K562 (cell line): ENCODE results near the gene UTP20. TPM values are rescaled to one million over a fixed set of nuclear protein-coding genes. Genes with fewer than 3 reads are reported as not detected.

Experiments used
- ATF7 ChIP-seq: fragments of 450-650 bp; IDR thresholded peaks from 2 replicates; pipeline ENCODE4 v1.7.1; 2014; ENCODE audit warnings: mild to moderate bottlenecking, moderate library complexity
- CTCFL ChIP-seq: IDR thresholded peaks from 2 replicates; pipeline ENCODE4 v1.6.1; 2011; ENCODE audit warnings: borderline replicate concordance, low read depth, mild to moderate bottlenecking, moderate library complexity, low read length; ENCODE audit not compliant: insufficient read depth, poor library complexity, severe bottlenecking
- DEAF1 ChIP-seq: fragments of 450-650 bp; formaldehyde crosslinking; IDR thresholded peaks from 2 replicates; pipeline ENCODE4 v1.4.0; 2020; ENCODE audit warnings: mild to moderate bottlenecking, moderate library complexity
- FOXJ2 ChIP-seq: fragments of 200-800 bp; sonication (Bioruptor generic); IDR thresholded peaks from 2 replicates; pipeline ENCODE4 v1.6.1; 2016; ENCODE audit warnings: missing genetic modification characterization, missing compliant biosample characterization
- JUNB ChIP-seq: fragments of 450-650 bp; formaldehyde crosslinking; conservative IDR thresholded peaks from 2 replicates; pipeline ENCODE4 v1.4.0; 2020; ENCODE audit warnings: mild to moderate bottlenecking
- STAT6 ChIP-seq: sonication (generic); formaldehyde crosslinking; IDR thresholded peaks from 2 replicates; pipeline ENCODE4 v1.8.1; 2023; ENCODE audit warnings: mild to moderate bottlenecking, missing genetic modification reagents
- TCF7L2 ChIP-seq: fragments of 150-350 bp; IDR thresholded peaks from 2 replicates; pipeline ENCODE4 v1.6.1; 2016; ENCODE audit warnings: low read depth, mild to moderate bottlenecking, low read length, moderate library complexity
- ZC3H8 ChIP-seq: fragments of 450-650 bp; IDR thresholded peaks from 2 replicates; pipeline ENCODE4 v1.6.1; 2017
- ZNF133 ChIP-seq: fragments of 250-450 bp; sonication (Bioruptor Pico); IDR thresholded peaks from 2 replicates; pipeline ENCODE4 v1.4.0; 2020; ENCODE audit warnings: mild to moderate bottlenecking
- ZNF253 ChIP-seq: fragments of 250-450 bp; sonication (Bioruptor Pico); conservative IDR thresholded peaks from 2 replicates; pipeline ENCODE4 v1.6.1; 2021; ENCODE audit warnings: mild to moderate bottlenecking
- ZNF717 ChIP-seq: fragments of 250-450 bp; sonication (Bioruptor Pico); IDR thresholded peaks from 2 replicates; pipeline ENCODE4 v1.5.0; 2021
- polyA plus RNA-seq, 8 experiments: library from polyadenylated mRNA; depleted of rRNA in 4 of 8; stranded (reverse) in 5 of 8; unstranded in 3 of 8; fragments of >200 nt; fragmentation: Nextera tagmentation in 2 of 8; fragmentation: Illumina TruSeq in 1 of 8; extraction: Ambion mirVana in 2 of 8; extraction: Trizol in 1 of 8; gene quantifications; 2 replicates each; pipeline versions ENCODE4 v1.2.1 to v1.2.3, GENCODE V29; 2011 to 2014; ENCODE audit warnings: inconsistent platforms in 1 of 8, missing spikeins in 1 of 8
- small RNA-seq: library from RNA; depleted of rRNA; stranded (forward); fragments of <200 nt; gene quantifications from one replicate; pipeline ENCODE3, GENCODE V24; 2014
- total RNA-seq, 7 experiments: library from RNA; depleted of rRNA in 6 of 7; stranded (reverse); fragments of >200 nt in 6 of 7; fragmentation: Illumina TruSeq in 2 of 7; extraction: Trizol in 2 of 7; gene quantifications; 2 replicates each; pipeline versions ENCODE4 v1.2.1 to v1.2.3, GENCODE V29; 2011 to 2021; ENCODE audit warnings: low replicate concordance in 1 of 7
- TF ChIP-seq, protein P1 (sequence below): fragments of 450-650 bp; formaldehyde crosslinking; IDR thresholded peaks from 2 replicates; pipeline ENCODE4 v1.4.0; 2022; ENCODE audit warnings: missing genetic modification characterization

UTP20 gene
- total and polyA plus RNA-seq, 9 of the 15 experiments (the other 6 are each of a cell fraction or from before 2014, with no cell fraction given) = 4.3 to 41.3 (median 20.7) TPM

DNA sequence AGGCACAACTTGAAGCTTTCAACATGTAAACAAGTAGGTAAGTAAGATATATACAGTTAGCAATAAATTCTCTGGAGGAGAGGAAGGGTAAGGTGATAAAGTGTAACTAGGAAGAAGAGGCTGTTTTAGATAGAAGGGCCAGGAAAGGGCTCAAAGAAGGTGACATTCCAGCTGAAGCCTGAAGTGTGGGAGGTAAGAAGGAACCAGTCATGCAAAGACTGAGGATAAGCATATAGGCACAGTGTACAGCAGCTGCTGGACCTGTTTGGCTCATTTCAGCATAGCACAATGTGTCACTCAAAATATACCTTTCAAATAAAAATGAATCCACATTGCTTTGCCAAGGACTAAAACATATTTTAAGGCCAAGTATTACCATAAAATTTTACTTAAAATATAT, 156.2 kb downstream of the UTP20 start (continued):
- TF ChIP-seq JUNB (CRISPR knock-in tag) = no peak
- TF ChIP-seq CTCFL = no peak
- TF ChIP-seq DEAF1 (CRISPR knock-in tag) = no peak
- no peak for TF ChIP-seq ZNF253 (CRISPR knock-in tag)
- TF ChIP-seq TCF7L2 = no peak
- TF ChIP-seq ZNF133 (CRISPR knock-in tag) = no peak
- TF ChIP-seq FOXJ2 (tag) = no peak
- no peak for TF ChIP-seq ZNF717
- TF ChIP-seq ZC3H8 = no peak
- TF ChIP-seq, protein P1, sequence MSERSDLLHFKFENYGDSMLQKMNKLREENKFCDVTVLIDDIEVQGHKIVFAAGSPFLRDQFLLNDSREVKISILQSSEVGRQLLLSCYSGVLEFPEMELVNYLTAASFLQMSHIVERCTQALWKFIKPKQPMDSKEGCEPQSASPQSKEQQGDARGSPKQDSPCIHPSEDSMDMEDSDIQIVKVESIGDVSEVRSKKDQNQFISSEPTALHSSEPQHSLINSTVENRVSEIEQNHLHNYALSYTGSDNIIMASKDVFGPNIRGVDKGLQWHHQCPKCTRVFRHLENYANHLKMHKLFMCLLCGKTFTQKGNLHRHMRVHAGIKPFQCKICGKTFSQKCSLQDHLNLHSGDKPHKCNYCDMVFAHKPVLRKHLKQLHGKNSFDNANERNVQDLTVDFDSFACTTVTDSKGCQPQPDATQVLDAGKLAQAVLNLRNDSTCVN (CRISPR knock-in tag) = no peak
- TF ChIP-seq ATF7 = no peak
- no peak for TF ChIP-seq STAT6 (CRISPR knock-in tag)
- TF ChIP-seq, all 486 proteins: peak for 0

Small RNA genes lying within 50 kb of the gene (small RNA-seq; reads per million reads assigned to genes)
- not detected for gene RNU6-1068P
- gene RPS27P23 = not detected

Other genes with a start within 250 kb of the UTP20 start
- not detected in 2 replicates for gene SLC5A8, start 69.9 kb upstream of the UTP20 start, total RNA-seq (2014; rRNA removed)
- gene SLC5A8, start 69.9 kb upstream of the UTP20 start, total RNA-seq (2014; rRNA removed; fragmentation: Illumina TruSeq; extraction: Trizol) = not detected in 2 replicates
- not detected in 2 replicates for gene SLC5A8, start 69.9 kb upstream of the UTP20 start, total RNA-seq (2015; rRNA removed; fragmentation: Illumina TruSeq; extraction: Trizol)
- gene SLC5A8, start 69.9 kb upstream of the UTP20 start, total RNA-seq (2021) = not detected in 2 replicates
- not detected in 2 replicates for gene SLC5A8, start 69.9 kb upstream of the UTP20 start, polyA plus RNA-seq (2011; rRNA removed)
- not detected in 2 replicates for gene SLC5A8, start 69.9 kb upstream of the UTP20 start, polyA plus RNA-seq (2014; fragmentation: Illumina TruSeq; extraction: Trizol)
- gene SLC5A8, start 69.9 kb upstream of the UTP20 start, polyA plus RNA-seq (2014; fragmentation: Nextera tagmentation; extraction: Ambion mirVana) = not detected
- not detected in 2 replicates for gene SLC5A8, start 69.9 kb upstream of the UTP20 start, polyA plus RNA-seq (2014; rRNA removed)
- 52.5 and 53.0 TPM in 2 replicates for gene ARL1, start 127.7 kb downstream of the UTP20 start, total RNA-seq (2014; rRNA removed)
- gene ARL1, start 127.7 kb downstream of the UTP20 start, total RNA-seq (2014; rRNA removed; fragmentation: Illumina TruSeq; extraction: Trizol) = 68.6 and 82.2 TPM in 2 replicates
- 61.2 and 64.4 TPM in 2 replicates for gene ARL1, start 127.7 kb downstream of the UTP20 start, total RNA-seq (2015; rRNA removed; fragmentation: Illumina TruSeq; extraction: Trizol)
- 68.5 and 70.6 TPM in 2 replicates for gene ARL1, start 127.7 kb downstream of the UTP20 start, total RNA-seq (2021)
- gene ARL1, start 127.7 kb downstream of the UTP20 start, polyA plus RNA-seq (2011; rRNA removed) = 116 and 124 TPM in 2 replicates
- gene ARL1, start 127.7 kb downstream of the UTP20 start, polyA plus RNA-seq (2014; fragmentation: Illumina TruSeq; extraction: Trizol) = 83.4 and 83.6 TPM in 2 replicates
- gene ARL1, start 127.7 kb downstream of the UTP20 start, polyA plus RNA-seq (2014; fragmentation: Nextera tagmentation; extraction: Ambion mirVana) = 100 to 1,000 TPM; 126 to 127 TPM
- gene ARL1, start 127.7 kb downstream of the UTP20 start, polyA plus RNA-seq (2014; rRNA removed) = 61.0 and 83.8 TPM in 2 replicates
- not detected in 2 replicates for gene SPIC, start 195.2 kb downstream of the UTP20 start, total RNA-seq (2014; rRNA removed)
- not detected in 2 replicates for gene SPIC, start 195.2 kb downstream of the UTP20 start, total RNA-seq (2014; rRNA removed; fragmentation: Illumina TruSeq; extraction: Trizol)
- not detected in 2 replicates for gene SPIC, start 195.2 kb downstream of the UTP20 start, total RNA-seq (2015; rRNA removed; fragmentation: Illumina TruSeq; extraction: Trizol)
- gene SPIC, start 195.2 kb downstream of the UTP20 start, total RNA-seq (2021) = not detected in 2 replicates
- gene SPIC, start 195.2 kb downstream of the UTP20 start, polyA plus RNA-seq (2011; rRNA removed) = not detected in 2 replicates
- gene SPIC, start 195.2 kb downstream of the UTP20 start, polyA plus RNA-seq (2014; fragmentation: Illumina TruSeq; extraction: Trizol) = not detected in 2 replicates
- not detected for gene SPIC, start 195.2 kb downstream of the UTP20 start, polyA plus RNA-seq (2014; fragmentation: Nextera tagmentation; extraction: Ambion mirVana)
- gene SPIC, start 195.2 kb downstream of the UTP20 start, polyA plus RNA-seq (2014; rRNA removed) = not detected in 2 replicates